GM19239 (cell line): ENCODE measurements around the gene MMP28.

Source experiments
- DNase-seq: peaks from one replicate; pipeline ENCODE4 v3.0.0; 2011; ENCODE audit warnings: low spot score; ENCODE audit not compliant: insufficient read length
- FAIRE-seq: peaks from 2 replicates; lab custom pipeline; 2011; peaks lifted over from hg19 to GRCh38; lab: Jason Lieb, UNC

Gene MMP28

GRCh38 chr17:35795007-35795870 is at the start of gene MMP28:
Gene MMP28 (minus strand): TSS chr17:35795641. CDS start chr17:35795377, 264 bp downstream.
- FAIRE-seq (no peak), DNase-seq (no peak)

- DNase-seq (no peak), FAIRE-seq (no peak)
Observed at GRCh38 chr17:35844547-35844946, 49.1 kb upstream of the MMP28 start.

GRCh38 chr17:35843698-35844097 is 48.3 kb upstream of the MMP28 start:
- no peak for FAIRE-seq
- DNase-seq = no peak

GRCh38 chr17:35842239-35842638 is 46.8 kb upstream of the MMP28 start:
- DNase-seq (no peak), FAIRE-seq (no peak)

- no peak for FAIRE-seq
- DNase-seq = no peak
Observed at GRCh38 chr17:35841505-35841904, 46.1 kb upstream of the MMP28 start.

- FAIRE-seq (no peak), DNase-seq (no peak)
Observed at GRCh38 chr17:35841101-35841500, 45.7 kb upstream of the MMP28 start.

GRCh38 chr17:35825206-35825605 is 29.8 kb upstream of the MMP28 start:
- FAIRE-seq = no peak
- no peak for DNase-seq

- FAIRE-seq = no peak
Observed at GRCh38 chr17:35821308-35821707, 25.9 kb upstream of the MMP28 start.

GRCh38 chr17:35819455-35819854 is 24.0 kb upstream of the MMP28 start:
- FAIRE-seq (no peak), DNase-seq (no peak)

More at GRCh38 chr17:35821308-35821707, 25.9 kb upstream of the MMP28 start:
- DNase-seq = no peak

- DNase-seq (no peak), FAIRE-seq (no peak)
Observed at GRCh38 chr17:35817196-35817595, 21.8 kb upstream of the MMP28 start.

GRCh38 chr17:35816723-35817122 is 21.3 kb upstream of the MMP28 start:
- no peak for FAIRE-seq

GRCh38 chr17:35812456-35812855 is 17.0 kb upstream of the MMP28 start:
- no peak for FAIRE-seq

More at GRCh38 chr17:35816723-35817122, 21.3 kb upstream of the MMP28 start:
- no peak for DNase-seq

GRCh38 chr17:35811759-35812158 is 16.3 kb upstream of the MMP28 start:
- no peak for FAIRE-seq
- no peak for DNase-seq

More at GRCh38 chr17:35812456-35812855, 17.0 kb upstream of the MMP28 start:
- no peak for DNase-seq

GRCh38 chr17:35809855-35810461 is 14.5 kb upstream of the MMP28 start:
- DNase-seq (no peak), FAIRE-seq (no peak)

- FAIRE-seq = no peak
Observed at GRCh38 chr17:35808962-35809854, 13.8 kb upstream of the MMP28 start, which contains the start of gene TAF15. Gene TAF15 (plus strand): TSS chr17:35809484. CDS start chr17:35809570, 86 bp downstream.

GRCh38 chr17:35808240-35808961 is 13.0 kb upstream of the MMP28 start:
- FAIRE-seq (no peak), DNase-seq (no peak)

More at GRCh38 chr17:35808962-35809854, 13.8 kb upstream of the MMP28 start, which contains the start of gene TAF15:
- DNase-seq = peak; percentile 79

GRCh38 chr17:35807371-35808144 is 12.1 kb upstream of the MMP28 start:
- no peak for FAIRE-seq
- DNase-seq = no peak

GRCh38 chr17:35804658-35805192 is 9.3 kb upstream of the MMP28 start:
- no peak for FAIRE-seq
- DNase-seq = peak; percentile 77
